ENCODE data around the gene WWC1.
"Not testable (repeated sequence)": the region's sequence is repeated elsewhere in the genome, so short reads cannot be mapped to it uniquely, and the experiment has no call there.

Gene WWC1

GRCh38 chr5:168339109-168339771 lies 47.8 kb downstream of the WWC1 start:
- no peak for DNase-seq

GRCh38 chr5:168339772-168340140 lies 48.3 kb downstream of the WWC1 start:
- not testable (repeated sequence) for DNase-seq

GRCh38 chr5:168340487-168340886 lies 49.0 kb downstream of the WWC1 start:
- no peak for DNase-seq

GRCh38 chr5:168341178-168341577 lies 49.7 kb downstream of the WWC1 start:
- no peak for DNase-seq

GRCh38 chr5:168342151-168342825 lies 50.8 kb downstream of the WWC1 start:
- no peak for DNase-seq

GRCh38 chr5:168342985-168343384 lies 51.5 kb downstream of the WWC1 start:
- no peak for DNase-seq

GRCh38 chr5:168346417-168346816 lies 55.0 kb downstream of the WWC1 start:
- DNase-seq: no peak

GRCh38 chr5:168347368-168348083 lies 56.1 kb downstream of the WWC1 start:
- no peak for DNase-seq

- no peak for DNase-seq
Observed at GRCh38 chr5:168348084-168348414, 56.6 kb downstream of the WWC1 start.

GRCh38 chr5:168350315-168350714 lies 58.9 kb downstream of the WWC1 start:
- DNase-seq: no peak

- no peak for DNase-seq
Observed at GRCh38 chr5:168353216-168353957, 61.9 kb downstream of the WWC1 start.

- DNase-seq: no peak
Observed at GRCh38 chr5:168354397-168354796, 63.0 kb downstream of the WWC1 start.

- no peak for DNase-seq
Observed at GRCh38 chr5:168356171-168356570, 64.7 kb downstream of the WWC1 start.

- DNase-seq: no peak
Observed at GRCh38 chr5:168356592-168356991, 65.1 kb downstream of the WWC1 start.

GRCh38 chr5:168357876-168358275 lies 66.4 kb downstream of the WWC1 start:
- DNase-seq: no peak

GRCh38 chr5:168359820-168360460 lies 68.5 kb downstream of the WWC1 start:
- DNase-seq: no peak

- DNase-seq: no peak
Observed at GRCh38 chr5:168360521-168361285, 69.3 kb downstream of the WWC1 start.

- no peak for DNase-seq
Observed at GRCh38 chr5:168362097-168362885, 70.8 kb downstream of the WWC1 start.

- DNase-seq: no peak
Observed at GRCh38 chr5:168364151-168364661, 72.8 kb downstream of the WWC1 start.

- no peak for DNase-seq
Observed at GRCh38 chr5:168364750-168365550, 73.5 kb downstream of the WWC1 start.

All from NCI-H446 treated with DMSO at 0.1 percent for 48 hours (cell line).